Fibroblast of skin of left biceps (primary cell): Measurements from ENCODE around the gene CCL27.

Source experiments
- DNase-seq, 2 experiments: peaks; one replicate each; pipeline ENCODE4 v3.0.0-alpha.2; 2013; ENCODE audit warnings: low read depth in 2 of 2

The CCL27 gene

GRCh38 chr9:34627716-34628655, 34.5 kb downstream of the CCL27 start:
- DNase-seq, result no peak

- no peak for DNase-seq
These were observed 37.3 kb downstream of the CCL27 start for GRCh38 chr9:34625186-34625486.

- no peak for DNase-seq
These were observed 37.8 kb downstream of the CCL27 start for GRCh38 chr9:34624475-34625185.

GRCh38 chr9:34623374-34624235, 38.9 kb downstream of the CCL27 start:
- DNase-seq, result no peak

GRCh38 chr9:34620061-34620994, 42.1 kb downstream of the CCL27 start, which contains the start of gene DCTN3:
Gene DCTN3 (minus strand): TSS chr9:34620495. CDS start chr9:34620464, 31 bp downstream.
- DNase-seq, result peak; percentile 82 to 83

- no peak for DNase-seq
These were observed 47.3 kb downstream of the CCL27 start for GRCh38 chr9:34615132-34615531.

- DNase-seq, result peak; percentile 23 to 31
These were observed 49.6 kb downstream of the CCL27 start for GRCh38 chr9:34612788-34613390.
